PFSK-1 (cell line): Measurements from ENCODE around the gene SYCN.

ENCODE experiments used
- FOXP2 ChIP-seq: optimal IDR thresholded peaks from 2 replicates; pipeline ENCODE3; 2011; ENCODE audit warnings: borderline replicate concordance, control low read depth, inconsistent platforms; ENCODE audit not compliant: insufficient read depth; ENCODE audit errors: extremely low read length, extremely low read depth
- POLR2AphosphoS5 ChIP-seq: IDR thresholded peaks from 2 replicates; pipeline ENCODE4 v1.6.1; 2012; ENCODE audit warnings: low read depth, mild to moderate bottlenecking, control low read depth, low read length, moderate library complexity
- REST ChIP-seq, 2 experiments: IDR thresholded peaks; 2 replicates each; pipeline versions ENCODE4 v1.6.1 to v1.8.0; 2011 to 2012; ENCODE audit warnings: low read depth in 2 of 2, low read length in 2 of 2, control low read depth in 1 of 2, inconsistent platforms in 1 of 2, mild to moderate bottlenecking in 1 of 2, moderate library complexity in 1 of 2; ENCODE audit not compliant: insufficient read depth in 1 of 2
- SIN3A ChIP-seq: IDR thresholded peaks from 2 replicates; pipeline ENCODE4 v1.6.1; 2012; ENCODE audit warnings: mild to moderate bottlenecking, low read length, moderate library complexity, borderline replicate concordance; ENCODE audit not compliant: insufficient read depth
- TAF1 ChIP-seq: IDR thresholded peaks from 2 replicates; pipeline ENCODE4 v1.6.1; 2012; ENCODE audit warnings: low read length, control low read depth, borderline replicate concordance; ENCODE audit not compliant: insufficient read depth

The SYCN gene

DNA sequence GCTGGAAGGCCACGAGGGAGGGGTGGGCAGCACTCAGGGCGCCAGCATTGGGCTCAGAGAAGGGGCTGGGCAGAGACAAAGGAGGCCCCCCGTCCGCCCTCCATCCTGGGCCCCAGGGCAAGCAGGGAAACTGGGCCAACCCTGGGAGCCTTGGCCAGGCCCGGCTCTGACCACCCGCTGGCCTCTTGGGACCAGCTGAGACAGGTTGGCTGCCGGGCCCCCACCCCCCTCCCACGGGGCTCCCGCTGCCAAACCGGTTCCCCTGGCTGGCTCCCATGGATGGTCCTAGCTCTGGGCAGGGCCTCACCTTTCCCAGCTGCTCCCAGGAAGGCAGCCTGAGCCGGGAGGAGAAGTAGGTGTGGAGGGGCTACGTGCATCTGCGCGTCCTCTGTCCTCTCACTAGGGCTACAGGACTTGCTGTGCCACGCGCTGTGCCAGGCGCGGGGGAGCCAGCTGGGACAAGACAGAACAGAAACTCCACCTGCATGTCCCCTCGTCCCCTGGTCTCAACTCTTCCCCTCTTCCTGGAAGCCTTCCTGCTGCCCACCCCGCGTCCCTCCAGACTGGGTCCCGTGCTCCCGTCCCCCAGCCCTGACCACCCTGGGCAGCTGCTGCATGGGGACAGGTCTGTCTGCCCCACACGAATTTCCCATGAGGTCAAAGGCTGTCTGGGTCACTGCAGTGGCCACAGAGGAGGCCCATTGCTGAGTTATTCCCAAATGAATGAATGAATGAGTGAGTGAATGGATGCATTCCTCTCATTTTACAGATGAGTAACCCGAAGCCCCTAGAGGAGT, 36.4 kb downstream of the SYCN start:
- TF ChIP-seq FOXP2 (no peak), POLR2AphosphoS5 (no peak), REST (IDR thresholded peaks at IDR 0.05; ENCODE audit: insufficient read depth in 1 of 2, low read depth in 2 of 2, low read length in 2 of 2) (no peak), TAF1 (no peak), SIN3A (no peak)

DNA sequence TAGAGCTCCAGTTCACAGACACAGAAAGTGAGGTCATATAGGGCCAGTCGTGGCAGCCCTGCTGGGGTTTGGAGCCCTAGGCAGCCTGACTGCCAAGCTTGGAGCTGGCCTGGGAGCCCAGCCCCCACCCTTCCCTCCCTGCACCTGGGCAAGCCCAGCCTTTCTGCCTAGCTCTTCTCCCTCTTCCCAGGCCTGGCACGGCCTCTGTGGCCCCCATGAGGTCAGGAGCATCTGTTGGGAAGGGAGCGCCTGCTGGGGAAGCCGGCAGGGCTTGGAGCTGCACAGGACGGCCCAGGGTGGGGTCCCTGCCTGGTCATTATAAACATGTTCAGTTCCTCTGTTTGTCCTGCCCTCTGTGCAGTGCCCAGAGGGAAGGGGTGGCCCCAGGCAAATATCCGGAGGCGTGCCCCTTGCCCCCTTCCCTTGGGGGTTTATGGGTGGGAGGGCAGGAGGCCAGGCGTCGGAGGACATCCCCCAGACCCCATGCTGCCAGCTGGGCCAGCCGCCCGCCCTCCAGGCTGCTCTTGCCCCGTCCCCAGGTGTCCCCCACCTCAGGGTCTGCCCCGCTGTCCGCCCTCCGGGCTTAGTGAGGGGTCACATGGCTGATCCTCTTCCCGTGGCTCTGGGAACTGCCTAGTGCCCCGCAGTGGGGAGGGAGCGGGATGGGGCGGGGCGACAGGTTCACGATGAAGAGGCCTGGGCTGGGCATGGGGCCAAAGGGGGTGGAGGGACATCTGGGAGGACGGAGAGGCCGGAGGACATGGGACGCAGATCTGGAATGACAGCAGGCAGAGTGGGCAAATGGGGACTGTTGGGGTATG, 37.3 kb downstream of the SYCN start:
- TF ChIP-seq TAF1 (no peak), SIN3A (no peak), FOXP2 (peak; percentile 65)

- TF ChIP-seq FOXP2 (no peak), POLR2AphosphoS5 (no peak), REST (IDR thresholded peaks at IDR 0.05; ENCODE audit: insufficient read depth in 1 of 2, low read depth in 2 of 2, low read length in 2 of 2) (no peak), TAF1 (no peak), SIN3A (no peak)
Observed at GRCh38 chr19:39165857-39166256, 38.2 kb downstream of the SYCN start.

GRCh38 chr19:39164289-39164688, 39.8 kb downstream of the SYCN start:
- TF ChIP-seq REST (IDR thresholded peaks at IDR 0.05; ENCODE audit: insufficient read depth in 1 of 2, low read depth in 2 of 2, low read length in 2 of 2) (no peak), POLR2AphosphoS5 (no peak), TAF1 (no peak), FOXP2 (no peak), SIN3A (no peak)

- no peak for TF ChIP-seq FOXP2
- no peak for TF ChIP-seq SIN3A
- TF ChIP-seq TAF1: no peak
- TF ChIP-seq REST (IDR thresholded peaks at IDR 0.05; ENCODE audit: insufficient read depth in 1 of 2, low read depth in 2 of 2, low read length in 2 of 2): no peak
- no peak for TF ChIP-seq POLR2AphosphoS5
Observed at GRCh38 chr19:39163621-39164020, 40.4 kb downstream of the SYCN start.
